Central memory CD4-positive, alpha-beta T cell (primary cell): Measurements from ENCODE around the gene PITPNC1.
A peak's percentile ranks its signal among the peaks of the same experiment; 100 is the strongest.
"Not testable (repeated sequence)": the region's sequence is repeated elsewhere in the genome, so short reads cannot be mapped to it uniquely, and the experiment has no call there.

Experiments used
- DNase-seq: peaks from one replicate; pipeline ENCODE4 v3.0.0; 2022
- total RNA-seq, 3 experiments: gene quantifications; one replicate each; lab custom pipeline; 2026; lab: John Stamatoyannopoulos, UW

The PITPNC1 gene
- total RNA-seq = 17.4 to 125 (median 120) reads per million in 3 experiments

DNA sequence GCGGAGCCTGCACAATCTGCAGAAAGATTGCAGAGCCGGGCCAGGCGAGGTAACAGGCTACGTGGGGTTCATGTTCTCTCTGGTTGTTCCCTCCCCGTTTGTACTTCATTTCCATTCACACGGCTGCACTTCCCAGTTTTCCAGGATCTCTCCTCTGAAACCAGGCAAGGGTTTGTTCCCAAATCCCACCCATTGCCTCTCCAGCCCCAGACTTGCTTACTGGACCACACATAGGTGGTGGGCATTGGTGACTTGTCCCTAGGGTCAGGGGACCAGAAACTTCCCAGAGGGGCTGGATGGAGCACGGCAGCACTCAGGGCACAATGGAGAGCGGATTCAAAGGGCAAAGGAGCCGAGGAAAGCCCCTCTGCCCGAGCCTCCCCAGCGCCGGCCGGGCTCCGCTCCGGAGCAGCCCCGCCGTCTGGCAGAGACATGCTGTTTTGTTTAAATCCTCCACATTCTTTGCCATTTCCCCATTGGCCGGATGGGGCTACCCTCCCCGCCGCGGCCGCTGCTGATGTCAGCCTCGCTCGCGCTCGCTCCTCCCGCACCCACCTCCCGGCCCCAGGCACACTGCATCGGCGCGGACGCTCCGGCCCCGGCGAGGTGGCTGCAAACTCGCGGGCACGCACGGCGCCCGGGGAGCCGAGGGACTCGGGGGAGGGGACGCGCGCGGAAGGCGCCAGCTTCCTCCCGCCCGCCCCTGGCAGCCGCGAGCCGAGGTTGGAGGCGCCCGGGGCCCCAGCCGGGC is at the start of gene PITPNC1:
PITPNC1 (plus strand) TSS at position 545 of the 751 bp plus-strand sequence.
- peak; percentile 86 for DNase-seq

DNA sequence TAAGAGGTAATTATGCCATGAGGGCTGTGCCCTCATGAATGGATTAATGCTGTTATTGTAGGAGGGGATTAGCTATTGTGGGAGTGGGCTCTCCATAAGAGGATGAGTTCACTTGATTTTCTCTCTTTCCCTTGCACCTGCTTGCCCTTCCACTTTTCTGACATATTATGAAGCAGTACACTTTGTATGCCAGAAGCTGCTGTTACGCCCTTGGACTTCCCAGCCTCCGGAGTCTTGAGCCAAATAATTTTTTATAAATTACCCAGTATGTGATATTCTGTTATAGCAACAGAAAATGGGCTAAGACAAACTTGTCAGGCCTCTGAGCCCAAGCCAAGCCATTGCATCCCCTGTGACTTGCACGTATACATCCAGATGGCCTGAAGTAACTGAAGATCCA is 49.1 kb upstream of the PITPNC1 start:
- no peak for DNase-seq

DNA sequence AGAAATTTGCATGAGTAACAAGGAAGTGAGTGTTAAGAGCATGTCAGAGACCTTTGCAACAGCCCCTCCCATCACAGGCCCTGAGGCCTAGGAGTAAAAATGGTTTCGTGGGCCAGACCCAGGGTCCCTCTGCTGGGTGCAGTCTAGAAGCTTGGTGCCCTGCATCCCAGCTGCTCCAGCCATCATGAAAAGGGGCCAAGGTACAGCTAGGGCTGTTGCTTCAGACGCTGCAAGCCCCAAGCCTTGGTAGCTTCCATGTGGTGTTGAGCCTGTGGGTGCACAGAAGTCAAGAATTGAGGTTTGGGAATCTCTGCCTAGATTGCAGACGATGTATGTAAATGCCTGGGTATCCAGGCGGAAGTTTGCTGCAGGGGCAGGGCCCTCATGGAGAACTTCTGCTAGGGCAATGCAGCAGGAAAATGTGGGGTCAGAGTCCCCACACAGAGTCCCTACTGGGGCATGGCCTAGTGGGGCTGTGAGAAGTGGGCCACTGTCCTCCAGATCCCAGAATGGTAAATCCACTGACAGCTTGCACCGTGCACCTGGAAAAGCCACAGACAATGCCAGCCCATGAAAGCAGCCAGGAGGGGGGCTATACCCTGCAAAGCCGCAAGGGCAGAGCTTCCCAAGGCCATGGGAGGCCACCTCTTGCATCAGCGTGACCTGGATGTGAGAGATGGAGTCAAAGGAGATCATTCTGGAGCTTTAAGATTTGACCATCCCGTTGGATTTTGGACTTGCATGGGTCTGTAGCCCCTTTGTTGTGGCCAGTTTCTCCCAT is 45.5 kb upstream of the PITPNC1 start:
- not testable (repeated sequence) for DNase-seq

DNA sequence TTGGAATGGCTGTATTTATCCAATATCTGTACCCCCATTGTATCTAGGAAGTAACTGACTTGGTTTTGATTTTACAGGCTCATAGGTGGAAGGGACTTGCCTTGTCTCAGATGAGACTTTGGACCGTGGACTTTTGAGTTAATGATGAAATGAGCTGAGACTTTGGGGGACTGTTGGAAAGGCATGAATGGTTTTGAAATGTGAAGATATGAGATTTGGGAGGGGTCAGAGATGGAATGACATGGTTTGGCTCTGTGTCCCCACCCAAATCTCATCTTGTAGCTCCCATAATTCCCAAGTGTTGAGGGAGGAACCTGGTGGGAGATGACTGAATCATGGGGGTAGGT is 44.9 kb upstream of the PITPNC1 start:
- not testable (repeated sequence) for DNase-seq

DNA sequence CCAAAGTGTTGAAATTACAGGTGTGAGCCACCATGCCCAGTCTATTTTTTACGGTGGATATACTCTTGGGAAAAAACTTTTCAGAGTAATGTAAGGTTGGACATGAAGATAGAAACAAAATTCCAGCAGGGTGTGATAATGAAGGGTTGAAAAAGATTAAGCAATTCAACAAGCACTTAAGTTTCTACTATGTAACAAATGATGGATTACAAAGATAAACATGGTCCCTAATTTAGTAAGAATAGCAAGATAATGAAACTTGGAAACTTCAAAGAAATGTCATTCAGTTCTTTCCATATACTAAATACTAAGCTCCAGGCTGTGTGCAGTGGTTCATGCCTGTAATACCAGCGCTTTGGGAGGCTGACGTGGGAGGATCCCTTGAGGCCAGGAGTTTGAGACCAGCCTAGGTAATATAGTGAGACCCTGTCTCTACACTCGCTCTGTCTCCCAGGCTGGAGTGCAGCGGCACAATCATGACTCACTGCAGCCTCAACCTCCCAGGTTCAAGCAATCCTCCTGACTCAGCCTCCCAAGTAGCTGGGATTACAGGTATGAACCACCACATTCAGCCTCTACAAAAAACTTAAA is 41.7 kb upstream of the PITPNC1 start:
- no peak for DNase-seq

DNA sequence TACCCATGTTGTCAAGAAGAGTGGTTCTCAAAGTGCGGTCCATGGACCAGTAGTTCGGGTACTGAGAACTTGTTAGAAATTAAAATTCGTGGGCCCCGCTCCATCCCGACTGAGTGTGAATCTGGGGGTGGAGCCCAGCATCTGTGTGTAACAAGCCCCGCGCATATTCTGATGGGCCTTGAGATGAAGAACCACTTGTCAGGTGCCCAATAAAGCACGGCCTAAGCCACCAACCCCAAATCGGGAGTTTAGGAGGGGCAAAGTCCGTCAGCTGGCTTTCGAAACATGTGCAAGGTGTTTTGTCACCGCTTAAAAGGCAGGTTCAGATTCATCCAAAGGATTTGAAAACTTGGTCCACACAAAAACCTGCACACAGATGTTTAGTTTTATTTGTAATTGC is 40.2 kb upstream of the PITPNC1 start:
- DNase-seq = no peak

DNA sequence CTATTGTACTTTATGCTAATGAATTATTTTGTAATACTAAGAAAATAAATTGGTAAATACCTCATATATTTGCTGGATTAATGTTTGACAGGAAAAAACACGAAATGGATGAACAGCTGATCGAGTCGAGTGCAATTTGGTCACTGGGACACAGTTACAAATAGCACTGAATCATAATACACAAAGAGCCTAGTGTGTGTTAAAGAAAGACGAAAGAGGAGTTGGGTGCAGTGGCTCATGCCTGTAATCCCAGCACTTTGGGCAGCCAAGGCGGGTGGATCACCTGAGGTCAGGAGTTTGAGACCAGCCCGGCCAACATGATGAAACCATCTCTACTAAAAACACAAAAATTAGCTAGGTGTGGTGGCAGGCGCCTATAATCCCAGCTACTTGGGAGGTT is 38.7 kb upstream of the PITPNC1 start:
- not testable (repeated sequence) for DNase-seq

DNA sequence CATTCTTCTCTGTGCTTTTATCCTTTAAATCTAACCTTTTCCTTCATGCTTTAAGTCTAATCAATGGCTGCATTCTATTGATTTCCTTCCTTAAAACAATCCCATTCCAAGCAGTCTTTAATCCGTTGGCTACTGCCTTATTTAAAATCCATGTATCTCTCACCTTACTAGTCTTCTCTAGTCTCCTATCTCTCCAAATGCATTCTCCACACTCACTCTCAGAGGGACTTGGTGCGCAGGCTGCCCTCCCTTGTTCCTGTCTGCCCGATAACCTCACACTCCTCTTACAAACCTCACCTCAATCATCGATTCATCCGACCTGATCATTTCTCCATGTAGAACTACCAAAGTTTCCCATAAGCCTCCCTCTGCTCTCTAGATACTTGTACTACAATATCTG is 33.8 kb upstream of the PITPNC1 start:
- no peak for DNase-seq

DNA sequence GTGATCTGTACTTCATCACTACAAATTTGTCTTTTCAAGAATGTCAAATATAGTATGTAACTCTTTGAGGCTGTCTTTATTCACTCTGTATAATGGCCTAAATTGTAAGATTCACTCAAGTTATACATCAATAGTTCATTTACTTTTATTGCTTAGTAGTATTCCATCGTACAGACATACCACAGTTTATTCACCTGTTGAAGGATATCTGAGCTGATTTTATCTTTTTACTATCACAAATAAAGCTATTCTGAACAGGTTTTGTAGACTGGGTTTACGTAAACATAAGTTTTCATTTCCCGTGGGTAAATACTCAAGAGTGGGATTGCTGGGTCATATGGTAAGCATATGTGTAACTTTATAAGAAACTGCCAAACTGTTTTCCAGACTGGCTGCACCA is 29.3 kb upstream of the PITPNC1 start:
- DNase-seq = no peak

DNA sequence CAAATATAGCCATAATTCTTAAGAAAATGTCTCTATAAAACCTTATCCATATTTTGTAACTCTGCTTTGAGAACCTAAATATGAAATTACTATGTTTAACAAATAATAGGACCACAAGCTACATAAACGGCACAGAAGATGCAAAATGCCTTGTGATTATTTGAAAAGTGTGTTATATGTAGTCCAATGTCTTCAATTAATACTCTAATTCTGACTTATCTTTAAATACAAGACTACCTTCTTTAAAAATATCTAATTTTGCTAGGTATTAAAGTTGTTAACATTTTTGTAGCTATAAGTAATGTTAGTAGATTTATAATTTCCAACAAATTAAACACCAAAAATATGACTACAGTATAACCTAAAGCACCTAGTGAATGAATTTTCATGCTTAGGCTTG is 27.7 kb upstream of the PITPNC1 start:
- DNase-seq = no peak

DNA sequence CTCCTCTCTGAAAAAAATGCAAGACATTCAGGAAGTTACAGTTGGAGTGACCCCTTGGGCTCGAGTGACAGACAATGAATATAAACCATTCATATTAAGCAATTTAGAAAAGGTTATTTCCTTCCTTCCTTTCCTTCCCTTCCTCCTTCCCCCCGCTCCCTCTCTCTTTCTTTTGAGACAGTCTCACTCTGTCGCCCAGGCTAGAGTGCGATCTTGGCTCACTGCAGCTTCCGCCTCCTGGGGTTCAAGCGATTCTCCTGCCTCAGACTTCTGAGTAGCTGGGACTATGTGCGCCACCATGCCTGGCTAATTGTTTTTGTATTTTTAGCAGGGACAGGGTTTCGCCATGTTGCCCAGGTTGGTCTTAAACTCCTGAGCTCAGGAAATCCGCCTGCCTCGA is 23.9 kb upstream of the PITPNC1 start:
- DNase-seq = no peak

DNA sequence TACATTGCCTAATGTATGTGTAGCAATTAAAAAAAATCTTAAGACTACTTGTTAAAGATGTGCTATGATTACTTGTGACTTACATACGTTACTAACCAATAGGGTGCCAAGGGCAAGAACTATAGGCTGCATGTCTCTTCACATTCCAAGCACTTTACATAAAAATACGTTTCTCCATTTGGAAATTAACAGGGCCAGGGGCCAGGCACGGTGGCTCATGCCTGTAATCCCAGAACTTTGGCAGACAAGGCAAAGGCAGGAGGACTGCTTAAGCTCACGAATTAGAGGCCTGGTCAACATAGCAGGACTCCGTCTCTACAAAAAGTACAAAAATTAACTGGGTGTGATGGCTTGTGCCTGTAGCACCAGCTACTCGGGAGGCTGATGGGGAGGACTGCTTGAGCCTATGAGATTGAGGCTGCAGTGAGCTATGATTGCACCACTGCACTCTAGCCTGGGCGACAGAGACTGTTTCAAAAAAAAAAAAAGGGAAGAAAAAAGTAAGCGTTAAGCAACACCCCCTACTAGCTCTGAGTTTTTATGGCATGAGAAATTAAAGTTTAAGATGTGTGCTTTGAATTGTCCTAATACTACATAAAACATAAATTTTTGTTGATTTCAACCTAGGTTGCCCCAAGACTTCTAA is 23.0 kb upstream of the PITPNC1 start:
- DNase-seq = no peak

DNA sequence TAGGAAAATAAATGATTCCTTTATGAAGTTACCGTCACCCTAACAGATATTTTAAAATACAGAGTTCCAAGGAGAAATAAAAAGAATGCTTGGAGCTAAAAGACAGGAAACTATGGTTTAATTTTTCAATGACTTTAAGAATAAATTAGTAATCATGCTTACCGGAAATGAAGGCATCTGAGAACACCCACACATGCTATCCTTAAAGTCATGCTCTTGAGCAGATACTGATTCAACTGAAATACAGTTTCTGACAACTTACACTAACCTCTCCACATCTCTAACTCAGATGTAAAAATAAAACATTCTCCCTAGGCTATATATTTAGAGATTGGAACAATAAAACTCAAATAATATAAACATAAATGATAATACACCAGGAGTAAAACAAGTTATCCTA is 18.5 kb upstream of the PITPNC1 start:
- no peak for DNase-seq

DNA sequence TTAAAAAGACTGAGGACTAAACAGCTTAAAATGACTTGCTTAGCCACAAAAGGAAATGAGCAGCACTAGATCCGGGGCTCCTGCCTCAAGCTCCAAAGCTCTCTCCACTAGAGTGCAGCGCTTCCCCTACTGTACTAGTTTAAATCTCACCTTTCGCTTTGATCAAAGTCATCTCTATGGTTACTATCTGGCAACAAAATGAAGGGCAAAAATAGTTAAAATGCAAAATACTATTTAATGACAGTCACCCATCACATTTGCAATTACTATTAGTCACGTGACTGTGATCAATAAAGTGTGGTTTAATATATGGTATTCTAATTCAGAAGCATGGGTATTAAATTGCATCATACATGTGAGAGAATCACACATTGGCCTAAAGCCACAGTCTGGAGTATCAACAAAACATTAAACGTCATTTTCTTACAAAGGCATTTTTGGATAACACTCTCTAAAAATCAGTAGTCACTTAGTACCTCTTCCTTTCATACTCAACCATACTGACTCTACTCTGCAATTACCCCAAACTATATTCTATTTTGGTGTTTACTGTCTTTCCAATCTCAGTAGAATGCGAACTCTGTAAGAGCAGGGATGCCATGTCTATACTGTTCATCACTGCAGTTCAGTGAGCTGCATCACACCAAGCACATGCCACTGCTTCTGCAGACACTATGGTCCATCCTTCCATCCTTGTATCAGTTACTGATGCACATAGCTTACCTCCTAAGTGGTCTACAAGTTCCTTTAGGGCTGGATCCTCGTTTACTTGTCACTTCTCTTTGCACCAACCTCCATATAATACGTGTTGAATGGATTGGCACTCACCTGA is 16.9 kb upstream of the PITPNC1 start:
- peak; percentile 64 for DNase-seq

DNA sequence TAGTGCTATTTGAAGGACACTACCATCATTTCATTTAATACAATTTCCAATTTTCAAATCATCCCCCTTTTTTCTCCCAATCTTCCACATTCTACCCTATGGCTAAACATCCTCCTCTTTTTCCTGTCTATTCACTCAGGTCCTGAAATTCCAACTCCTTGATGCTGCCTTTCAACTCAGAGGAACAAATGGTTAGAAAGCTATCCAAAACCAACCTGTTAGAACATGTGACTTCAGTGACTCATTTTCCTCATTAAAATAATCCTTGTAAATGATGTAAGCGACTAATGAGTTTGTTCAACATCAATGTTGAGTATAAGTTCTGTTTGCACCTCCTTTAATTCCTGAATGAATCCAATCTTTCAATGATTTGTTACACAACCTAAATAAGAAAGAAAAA is 16.2 kb upstream of the PITPNC1 start:
- no peak for DNase-seq

DNA sequence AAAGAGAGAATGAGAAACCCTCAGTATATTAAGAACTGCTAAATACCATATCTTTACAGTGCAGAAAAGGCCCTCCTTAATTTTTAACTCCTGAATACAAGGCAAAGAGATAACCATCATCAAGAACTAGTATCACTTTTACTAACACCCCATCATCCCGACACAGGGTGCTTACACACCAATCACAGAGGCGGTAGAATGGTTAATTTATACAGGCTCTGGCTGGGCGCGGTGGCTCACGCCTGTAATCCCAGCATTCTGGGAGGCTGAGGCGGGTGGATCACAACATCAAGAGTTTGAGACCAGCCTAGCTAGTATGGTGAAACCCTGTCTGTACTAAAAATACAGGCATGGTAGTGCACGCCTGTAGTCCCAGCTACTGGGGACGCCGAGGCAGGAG is 14.9 kb upstream of the PITPNC1 start:
- no peak for DNase-seq

DNA sequence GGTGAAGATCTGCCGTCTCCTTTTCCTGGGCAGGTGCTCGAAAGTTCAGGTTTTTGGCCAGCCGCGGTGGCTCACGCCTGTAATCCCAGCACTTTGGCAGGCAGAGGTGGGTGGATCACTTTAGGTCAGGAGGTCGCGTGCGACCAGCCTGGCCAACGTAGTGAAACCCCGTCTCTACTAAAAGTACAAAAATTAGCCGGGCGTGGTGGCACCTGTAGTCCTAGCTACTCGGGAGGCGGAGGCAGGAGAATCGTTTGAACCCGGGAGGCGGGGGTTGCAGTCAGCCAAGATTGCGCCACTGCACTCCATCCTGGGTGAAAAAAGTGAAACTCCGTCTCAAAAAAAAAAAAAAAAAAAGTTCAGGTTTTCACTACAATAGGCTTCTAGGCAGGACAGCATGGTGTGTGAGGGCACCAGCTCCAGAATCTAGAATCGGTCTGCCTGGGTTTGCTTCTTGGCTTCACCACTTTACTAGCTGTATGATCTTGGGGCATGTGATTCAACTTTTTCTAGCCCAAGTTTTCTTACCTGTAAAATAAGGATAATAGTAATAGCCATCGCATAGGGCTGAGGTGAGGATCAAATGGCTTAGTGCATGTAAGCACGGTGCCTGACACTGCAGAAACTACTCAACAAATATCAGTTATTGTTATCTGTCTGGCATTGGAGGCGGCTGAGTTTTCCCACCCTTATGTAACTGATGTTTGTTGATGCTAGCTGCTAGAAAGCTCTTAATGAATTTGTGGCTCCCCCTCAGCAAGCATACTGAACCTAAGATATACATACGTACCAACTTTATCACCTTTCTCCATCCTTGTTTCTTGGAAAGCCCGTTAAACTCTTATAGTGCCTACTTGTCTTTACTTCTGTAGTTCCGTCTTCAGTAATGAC is 12.0 kb upstream of the PITPNC1 start:
- no peak for DNase-seq

DNA sequence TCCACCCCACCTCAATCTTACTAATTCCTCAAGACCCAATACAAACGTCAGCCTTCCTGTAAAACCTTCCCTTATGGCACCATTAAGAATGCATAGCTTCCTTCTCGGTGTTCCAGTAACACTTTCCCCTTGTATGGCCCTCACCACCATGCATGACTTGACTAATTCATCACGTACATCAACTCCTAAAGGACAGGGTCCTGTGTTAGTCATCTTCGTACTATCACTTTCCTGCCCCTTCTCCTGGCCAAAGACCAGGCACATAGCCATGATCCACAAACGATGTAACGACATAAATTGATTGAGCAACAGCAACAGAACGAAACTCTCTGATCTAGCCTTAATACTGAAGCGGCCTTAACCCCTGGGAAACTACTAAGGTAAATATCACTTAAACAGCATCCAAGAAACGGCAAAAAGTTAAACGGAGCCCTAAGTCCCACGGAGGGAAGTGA is 11.3 kb upstream of the PITPNC1 start:
- peak; percentile 36 for DNase-seq

DNA sequence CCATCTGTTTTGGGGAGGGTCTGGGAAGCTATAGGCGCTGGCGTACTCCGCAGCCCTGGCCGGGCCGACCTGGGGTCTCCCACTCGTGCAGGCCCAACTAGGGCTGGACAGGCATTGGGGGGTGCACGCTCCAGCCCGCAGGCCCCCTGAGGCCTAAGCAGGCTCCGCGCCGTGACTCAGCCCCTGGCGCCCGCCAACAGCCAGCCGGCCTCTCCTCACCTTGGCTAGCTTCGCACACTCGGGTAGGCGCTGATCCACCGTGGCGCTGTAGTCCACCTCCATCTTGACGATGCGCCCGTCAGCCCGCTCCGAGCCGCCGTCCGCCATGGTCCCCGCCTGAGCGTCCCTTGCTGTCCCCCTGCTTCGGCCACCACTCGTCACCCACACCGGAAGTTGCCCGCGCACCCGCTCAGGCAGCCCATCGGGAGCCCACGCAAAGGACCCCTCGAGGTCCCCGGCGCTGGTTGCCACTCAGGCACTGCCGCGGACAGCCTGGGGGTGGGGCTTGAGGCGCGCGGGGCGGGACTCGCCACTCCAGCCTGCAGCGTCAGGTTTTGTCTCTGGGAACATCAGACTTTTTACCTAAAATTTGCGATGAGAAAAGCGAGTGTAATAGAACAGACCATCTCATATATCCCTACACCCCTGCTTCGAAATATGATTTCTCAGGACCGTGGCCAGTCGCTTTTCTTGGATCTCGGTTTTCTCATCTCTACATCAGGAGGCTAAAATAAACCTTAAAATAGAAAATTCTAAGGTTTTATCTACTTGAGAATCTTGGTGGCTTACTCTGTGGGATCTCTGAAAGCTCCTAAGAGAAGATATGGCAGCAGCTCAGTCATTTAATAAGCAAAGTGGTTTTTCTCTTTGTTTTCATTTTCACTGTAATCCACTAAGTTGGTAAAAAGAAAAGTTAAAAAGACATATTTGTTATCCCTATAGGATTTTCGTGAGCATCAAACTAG is 10.6 kb upstream of the PITPNC1 start, which contains the start of gene PSMD12:
PSMD12 (minus strand) TSS at position 385 of the 965 bp plus-strand sequence; CDS start at position 327, 58 bp downstream.
- DNase-seq = peak; percentile 90

DNA sequence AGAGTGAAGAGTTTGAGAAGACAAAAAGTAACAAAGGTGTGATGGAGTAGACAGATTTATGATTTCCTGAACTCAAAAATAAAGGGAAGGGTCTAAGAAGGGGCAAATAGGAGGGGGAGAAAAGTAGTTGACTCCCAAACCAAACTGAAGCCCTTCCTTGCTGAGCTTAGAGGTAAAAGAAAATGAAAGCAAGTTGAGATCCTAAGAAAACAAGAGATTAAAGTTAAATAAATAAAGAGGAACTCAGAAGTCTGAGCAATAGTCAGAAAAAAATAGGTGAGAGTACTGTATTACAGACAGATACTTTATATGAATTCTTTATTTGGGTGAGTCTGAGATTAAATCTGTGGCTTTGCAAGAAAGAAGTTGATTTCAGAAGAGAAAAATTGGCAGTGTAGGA is 7.4 kb upstream of the PITPNC1 start:
- DNase-seq = no peak
